Amniotic stem cell (primary cell): ENCODE data around the gene LPCAT2.

Experiments
- DNase-seq: peaks from one replicate; lab custom pipeline; 2025; lab: John Stamatoyannopoulos, UW

Gene LPCAT2

GRCh38 chr16:55508941-55509931, at the start of gene LPCAT2:
Gene LPCAT2 (plus strand): TSS chr16:55509072. CDS start chr16:55509182, 110 bp downstream.
- peak; percentile 62 for DNase-seq

GRCh38 chr16:55462241-55462640, 46.6 kb upstream of the LPCAT2 start:
- DNase-seq = no peak

DNA sequence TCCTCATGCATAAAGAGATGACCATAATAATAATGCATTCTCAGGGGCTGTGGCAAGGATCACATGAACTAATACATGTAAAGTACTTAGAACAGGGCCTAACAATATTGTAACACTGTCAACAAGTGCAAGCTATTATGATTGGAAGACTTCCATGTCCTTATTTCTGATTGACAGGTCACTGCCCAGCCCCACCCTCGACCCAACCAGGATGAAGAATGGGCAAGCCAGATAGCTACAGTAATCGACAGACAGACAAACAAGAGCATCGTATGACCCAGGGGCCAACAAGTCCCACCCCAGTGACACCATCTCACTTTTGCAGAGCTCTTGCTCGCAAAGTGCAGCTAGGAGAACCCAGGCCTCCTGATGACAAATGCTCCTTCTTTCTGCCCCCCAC, 44.5 kb upstream of the LPCAT2 start:
- no peak for DNase-seq

DNA sequence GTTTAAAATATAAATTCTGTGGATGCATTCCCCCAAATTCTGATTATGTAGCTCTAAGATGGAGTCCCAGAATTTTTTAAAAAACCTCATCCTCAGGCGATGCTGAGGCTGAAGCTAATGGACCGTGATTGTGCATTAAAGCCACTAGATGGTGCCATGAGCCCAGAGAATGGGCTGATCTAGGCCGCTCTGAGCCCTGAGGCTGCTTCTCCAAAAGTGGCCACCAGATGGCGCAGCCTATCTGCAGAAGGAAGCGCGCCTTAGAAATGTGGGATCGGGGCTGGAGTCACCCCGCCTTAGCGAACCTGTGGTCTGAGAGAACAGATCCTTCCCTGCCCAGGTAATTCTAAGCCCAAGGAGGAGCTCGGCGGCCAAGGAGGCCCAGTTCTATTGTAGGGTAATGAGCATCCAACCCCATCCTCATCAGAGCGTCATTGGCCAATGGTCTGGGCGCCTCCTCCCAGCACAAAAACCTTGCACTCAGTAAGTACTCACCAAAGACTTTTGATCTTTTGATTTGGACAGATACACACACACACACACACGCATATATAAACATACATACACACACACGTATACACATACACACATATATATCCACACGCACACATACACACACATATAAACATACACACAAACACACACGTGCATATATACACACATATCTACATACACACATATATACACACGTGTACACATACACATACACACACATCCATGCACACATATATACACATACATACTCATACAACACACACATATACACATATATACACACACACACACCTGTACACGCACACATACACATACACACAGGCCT, 43.6 kb upstream of the LPCAT2 start:
- DNase-seq = peak; percentile 56

DNA sequence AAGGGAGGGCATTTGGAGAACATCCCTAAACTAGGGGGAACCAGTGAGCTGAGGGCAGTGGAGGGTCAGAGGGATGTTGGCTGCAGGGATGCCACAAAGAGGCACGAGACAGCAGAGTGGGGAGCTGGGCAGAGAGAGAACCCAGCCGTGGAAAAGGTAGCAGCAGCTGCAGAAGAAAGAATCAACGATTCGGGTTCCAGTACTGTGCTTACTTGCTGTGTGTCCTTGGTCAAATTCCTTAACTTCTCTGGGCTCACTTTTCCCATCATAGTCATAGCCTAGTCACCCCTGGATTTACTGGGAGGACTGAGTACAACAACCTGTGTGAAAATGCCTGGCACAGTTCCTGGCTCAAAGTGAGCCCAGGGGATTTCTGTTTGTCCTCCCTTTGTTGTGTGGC, 42.7 kb upstream of the LPCAT2 start:
- DNase-seq = no peak

- no peak for DNase-seq
Observed at GRCh38 chr16:55467898-55468297, 41.0 kb upstream of the LPCAT2 start.

- DNase-seq = no peak
Observed at GRCh38 chr16:55468352-55468990, 40.4 kb upstream of the LPCAT2 start.

DNA sequence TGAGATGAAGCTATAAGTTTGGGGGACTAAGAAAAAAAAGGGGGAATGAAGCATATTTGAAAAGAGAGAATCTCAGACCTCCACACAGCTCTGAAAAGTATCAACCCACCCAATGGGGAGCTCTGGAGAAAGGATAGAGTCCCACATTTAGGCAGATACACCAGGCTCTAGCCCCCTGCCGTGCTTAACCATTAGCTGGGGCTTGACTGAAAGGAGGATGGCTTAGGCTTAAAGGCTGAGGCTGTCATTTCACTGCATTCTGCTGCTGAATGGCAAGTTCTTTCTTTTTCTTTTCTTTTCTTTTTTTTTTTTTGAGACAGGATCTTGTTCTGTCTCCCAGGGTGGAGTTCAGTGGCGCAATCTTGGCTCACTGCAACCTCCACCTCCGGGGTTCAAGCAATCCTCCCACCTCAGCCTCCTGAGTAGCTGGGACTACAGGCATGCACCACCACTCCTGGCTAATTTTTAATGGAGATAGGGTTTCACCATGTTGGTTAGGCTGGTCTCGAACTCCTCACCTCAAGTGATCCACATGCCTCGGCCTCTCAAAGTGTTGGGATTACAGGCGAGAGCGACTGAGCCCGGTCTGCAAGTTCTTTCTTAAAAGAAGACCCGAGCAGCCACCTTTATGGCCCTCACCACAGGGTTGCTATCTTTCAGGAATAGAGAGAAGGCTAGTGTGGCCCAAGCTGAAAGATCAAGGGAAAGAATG, 38.9 kb upstream of the LPCAT2 start:
- no peak for DNase-seq

- no peak for DNase-seq
Observed at GRCh38 chr16:55470533-55471371, 38.1 kb upstream of the LPCAT2 start.

DNA sequence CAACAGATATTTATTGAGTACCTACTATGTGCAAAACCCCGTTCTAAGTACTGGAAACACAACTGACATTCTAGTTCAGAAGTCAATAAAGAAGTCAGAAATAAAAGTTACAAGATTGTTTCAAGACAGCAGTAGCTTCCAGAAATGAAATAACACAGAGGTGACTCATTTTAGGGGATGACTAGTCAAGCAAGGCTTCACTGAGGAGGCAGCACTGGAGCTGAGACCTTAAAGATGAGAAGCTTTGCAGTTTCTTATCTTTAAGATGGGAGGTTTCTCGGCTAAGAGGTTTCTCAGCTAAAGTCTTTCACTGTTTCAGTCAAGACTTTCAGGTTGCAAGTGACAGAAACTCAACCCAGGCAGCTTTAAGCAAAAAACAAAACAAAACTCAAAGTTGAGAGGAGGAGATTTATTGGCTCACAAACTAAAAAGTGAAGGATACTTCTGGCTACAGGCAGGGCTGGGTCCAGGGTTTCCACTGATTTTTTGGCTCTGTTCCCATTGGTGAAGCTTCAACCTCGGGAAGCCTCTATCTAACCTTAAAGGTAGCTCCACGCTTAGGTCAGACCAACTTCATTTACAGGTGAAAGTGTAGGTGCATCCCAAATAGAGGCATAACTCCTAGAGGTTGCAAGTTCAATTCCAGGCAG, 37.3 kb upstream of the LPCAT2 start:
- peak; percentile 72 for DNase-seq

- DNase-seq = no peak
Observed at GRCh38 chr16:55473587-55473986, 35.3 kb upstream of the LPCAT2 start.

DNA sequence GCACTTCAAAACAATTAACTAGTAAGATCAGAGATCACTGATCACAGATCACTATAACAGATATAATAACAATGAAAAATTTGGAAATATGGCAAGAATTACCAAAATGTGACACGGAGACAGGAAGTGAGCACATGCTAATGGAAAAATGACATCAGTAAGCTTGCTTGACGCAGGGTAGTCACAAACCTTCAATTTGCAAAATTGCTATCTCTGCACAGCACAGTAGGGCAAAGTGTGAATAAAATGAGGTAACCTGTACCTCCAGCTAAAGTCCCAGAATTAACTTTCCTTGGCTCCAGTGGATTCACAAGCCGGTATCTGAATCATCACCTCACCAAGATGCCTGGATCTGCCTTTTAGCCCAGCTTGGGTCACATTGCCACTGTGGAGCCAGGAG, 34.1 kb upstream of the LPCAT2 start:
- no peak for DNase-seq

DNA sequence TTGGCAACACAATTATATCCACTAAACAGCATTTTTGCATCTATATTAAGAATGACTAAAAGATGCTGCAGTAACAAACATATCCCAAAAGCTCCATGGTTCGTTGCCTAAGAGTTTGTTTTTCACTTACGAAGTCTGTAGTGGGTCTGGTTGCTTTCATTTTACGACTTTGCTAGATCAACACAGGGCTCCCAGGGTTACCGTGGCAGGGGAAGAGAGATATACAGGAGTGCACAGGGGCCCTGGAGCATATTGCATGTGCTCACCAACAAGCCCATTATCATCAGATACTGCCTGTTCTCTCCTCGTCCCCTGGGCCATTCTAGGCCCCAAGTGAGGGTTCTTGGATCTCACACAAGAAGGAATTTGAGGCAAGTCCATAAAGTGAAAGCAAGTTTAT, 33.0 kb upstream of the LPCAT2 start:
- DNase-seq = no peak

DNA sequence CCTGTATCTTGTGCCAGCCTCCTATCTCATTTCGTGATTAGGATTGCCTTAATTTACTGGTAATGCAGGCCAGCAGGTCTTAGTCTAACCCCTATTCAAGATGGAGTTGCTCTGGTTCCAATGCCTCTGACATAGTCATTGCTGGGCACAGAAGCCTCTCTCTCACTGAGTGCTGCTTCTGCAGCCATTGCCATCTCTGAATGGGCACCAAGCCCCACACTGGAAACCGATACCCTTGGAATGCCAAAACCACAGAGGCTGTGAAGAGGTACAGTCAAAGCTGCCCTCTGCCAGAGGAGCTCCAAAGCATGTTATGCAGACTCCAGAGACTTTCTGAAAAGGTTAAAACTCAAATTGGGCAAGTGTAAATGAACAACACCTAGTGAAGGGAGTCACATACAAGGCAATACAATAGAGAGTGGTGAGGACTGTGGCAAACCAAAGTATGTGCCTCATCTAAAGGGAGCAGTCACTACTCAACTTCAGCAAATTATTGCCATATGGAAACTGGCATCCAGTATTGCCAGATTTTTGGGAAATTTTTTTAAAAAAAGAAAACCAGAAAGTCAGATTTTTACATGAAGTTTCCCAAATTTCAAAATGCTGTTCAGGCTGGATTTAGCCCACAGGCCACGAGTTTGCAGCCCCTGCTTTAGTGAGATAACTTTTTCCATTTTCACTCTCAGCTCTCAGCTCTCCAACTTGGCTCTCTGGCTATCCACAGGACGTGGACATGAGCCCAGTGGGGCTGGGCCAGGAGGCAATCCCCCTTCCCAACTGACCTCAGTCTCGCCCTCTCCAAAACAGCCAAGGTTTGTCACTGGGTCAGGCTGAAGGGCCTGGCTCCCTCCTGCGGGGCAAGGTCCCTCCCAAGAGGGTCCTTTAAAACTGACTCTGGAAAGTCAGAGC, 32.0 kb upstream of the LPCAT2 start:
- DNase-seq = no peak

DNA sequence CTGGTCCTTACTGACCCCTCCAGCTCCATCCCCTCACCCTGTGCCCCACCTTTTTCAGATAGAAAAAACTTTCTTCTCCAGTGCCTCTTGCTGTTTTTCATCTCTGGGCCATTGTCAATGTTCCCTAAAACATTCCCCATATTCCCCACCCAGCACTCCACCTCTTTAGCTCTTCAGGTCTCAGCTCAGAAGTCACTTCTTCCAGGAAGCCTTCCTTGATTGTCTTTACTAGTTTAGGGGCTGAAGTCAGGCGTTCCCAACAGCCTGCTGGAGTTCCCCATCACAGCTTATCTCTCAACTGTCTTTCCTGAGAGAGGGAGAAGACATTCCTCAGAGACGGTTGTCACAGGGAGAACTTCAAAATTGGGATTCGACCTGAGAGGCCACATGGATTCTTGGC, 31.1 kb upstream of the LPCAT2 start:
- DNase-seq = no peak

GRCh38 chr16:55478827-55479429, 29.9 kb upstream of the LPCAT2 start, which contains the start of gene MMP2:
Gene MMP2 (plus strand): TSS chr16:55479198. CDS start chr16:55479480, 282 bp downstream.
- DNase-seq = peak; percentile 7

DNA sequence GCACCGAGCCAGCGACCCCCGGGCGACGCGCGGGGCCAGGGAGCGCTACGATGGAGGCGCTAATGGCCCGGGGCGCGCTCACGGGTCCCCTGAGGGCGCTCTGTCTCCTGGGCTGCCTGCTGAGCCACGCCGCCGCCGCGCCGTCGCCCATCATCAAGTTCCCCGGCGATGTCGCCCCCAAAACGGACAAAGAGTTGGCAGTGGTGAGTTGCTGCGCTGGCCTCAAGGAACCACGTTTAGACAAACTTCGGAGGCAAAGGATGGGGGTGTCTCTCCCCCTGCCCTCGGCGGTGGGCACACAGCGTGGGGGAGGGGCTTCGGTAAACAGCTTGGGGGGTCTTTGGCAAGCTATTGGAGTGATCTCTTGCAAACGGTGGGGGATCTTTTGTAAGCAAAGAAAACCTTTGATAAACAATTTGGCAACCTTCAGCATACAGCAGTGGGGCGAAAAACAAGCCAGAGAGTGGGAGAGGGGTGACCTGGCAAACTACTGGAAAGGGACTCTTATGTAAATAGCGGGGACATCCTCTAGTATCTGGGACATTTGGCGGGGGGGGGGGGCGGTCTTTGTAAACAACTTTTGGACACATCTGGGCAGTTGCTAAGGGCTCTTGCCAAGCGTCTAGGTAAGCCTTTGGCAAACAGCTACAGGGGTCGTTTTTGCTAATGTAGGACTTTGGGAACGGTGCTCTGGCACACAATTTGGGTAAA, 29.3 kb upstream of the LPCAT2 start:
- DNase-seq = no peak

- DNase-seq = peak; percentile 73
Observed at GRCh38 chr16:55480228-55480655, 28.6 kb upstream of the LPCAT2 start.
